Measurements from ENCODE around the gene BPIFB2. TPM values are rescaled to one million over a fixed set of nuclear protein-coding genes. Genes with fewer than 3 reads are reported as not detected.

BPIFB2 gene
- total and polyA plus RNA-seq, 10 of the 15 experiments (the other 5 are each of a cell fraction or from before 2014, with no cell fraction given) = not detected

DNA sequence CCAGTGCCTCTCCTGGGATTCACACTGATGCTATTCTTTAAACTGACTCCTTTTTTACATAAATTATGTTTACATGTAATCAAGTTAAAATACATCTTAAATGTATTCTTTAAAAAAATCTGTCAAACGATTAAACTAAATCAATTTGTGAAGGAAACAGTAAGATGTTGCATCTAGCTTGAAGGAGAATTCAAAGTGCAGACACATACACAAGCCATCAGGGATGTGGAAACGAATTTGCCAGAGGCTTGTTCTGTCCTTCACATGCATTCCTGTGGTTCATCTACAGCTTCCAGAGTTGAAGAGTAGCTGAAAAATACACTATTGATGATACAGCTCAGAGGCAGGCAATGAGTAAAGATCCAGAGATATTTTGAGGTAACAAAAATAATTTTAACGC, 38.9 kb downstream of the BPIFB2 start:
- no peaks in the 10 kb centered on the region for H3K36me3 ChIP-seq (ENCODE audit: control insufficient read depth in 2 of 2, insufficient read depth in 2 of 2, low read length in 1 of 2)
- H3K79me2 ChIP-seq (ENCODE audit: control insufficient read depth, insufficient read depth, low read length) = no peaks in the 10 kb centered on the region
- ChIA-PET RAD21 (ENCODE audit: unreplicated experiment) (no interaction called here), SMC1A (ENCODE audit: uncharacterized antibody, unreplicated experiment) (no interaction called here), CTCF (no interaction called here), POLR2A (no interaction called here)
- no peak overlapping the region for H3K4me2 ChIP-seq (ENCODE audit: control insufficient read depth, insufficient read depth)
- H4K20me1 ChIP-seq (ENCODE audit: control insufficient read depth, insufficient read depth) = no peaks in the 10 kb centered on the region
- no TSS peak for BruUV-seq (replicated peaks)
- ATAC-seq (no peak), DNase-seq (ENCODE audit: low read depth, low spot score) (no peak), FAIRE-seq (no peak)
- H3K4me3 ChIP-seq = no peak overlapping the region
- WGBS (ENCODE audit: insufficient coverage, insufficient replicate concordance, low lambda C conversion rate, missing lambda C conversion rate) = 27% methylated on average over 3 of the region's 3 CpGs
- in situ Hi-C loops (cut with MboI) = no loop called here
- H3K4me1 ChIP-seq (ENCODE audit: control insufficient read depth, insufficient read depth, low read length) = no peaks in the 10 kb centered on the region
- TF ChIP-seq ZNF622 (IDR thresholded peaks at IDR 0.05) (no peak), ASH2L (IDR thresholded peaks at IDR 0.05; ENCODE audit: borderline replicate concordance, low read depth) (no peak), BHLHE40 (IDR thresholded peaks at IDR 0.05; ENCODE audit: borderline replicate concordance in 1 of 2, low read depth in 2 of 2, low read length in 1 of 2) (no peak), YY1 (IDR thresholded peaks at IDR 0.05; ENCODE audit: low read depth, low read length) (no peak), IKZF2 (IDR thresholded peaks at IDR 0.05) (no peak), CBFB (IDR thresholded peaks at IDR 0.05; ENCODE audit: low read depth) (no peak), SIX5 (IDR thresholded peaks at IDR 0.05; ENCODE audit: low read depth, low read length, severe bottlenecking) (no peak), SREBF2 (IDR thresholded peaks at IDR 0.05; ENCODE audit: low read length) (no peak), NR2C2 (IDR thresholded peaks at IDR 0.05; ENCODE audit: borderline replicate concordance, control insufficient read depth, insufficient read length, low read depth) (no peak), SP1 (IDR thresholded peaks at IDR 0.05; ENCODE audit: low read depth, low read length) (no peak), SIN3A (IDR thresholded peaks at IDR 0.05; ENCODE audit: low read depth, low read length) (no peak), IKZF1 (conservative IDR thresholded peaks at IDR 0.05) (no peak)
- TF ChIP-seq, protein P1, sequence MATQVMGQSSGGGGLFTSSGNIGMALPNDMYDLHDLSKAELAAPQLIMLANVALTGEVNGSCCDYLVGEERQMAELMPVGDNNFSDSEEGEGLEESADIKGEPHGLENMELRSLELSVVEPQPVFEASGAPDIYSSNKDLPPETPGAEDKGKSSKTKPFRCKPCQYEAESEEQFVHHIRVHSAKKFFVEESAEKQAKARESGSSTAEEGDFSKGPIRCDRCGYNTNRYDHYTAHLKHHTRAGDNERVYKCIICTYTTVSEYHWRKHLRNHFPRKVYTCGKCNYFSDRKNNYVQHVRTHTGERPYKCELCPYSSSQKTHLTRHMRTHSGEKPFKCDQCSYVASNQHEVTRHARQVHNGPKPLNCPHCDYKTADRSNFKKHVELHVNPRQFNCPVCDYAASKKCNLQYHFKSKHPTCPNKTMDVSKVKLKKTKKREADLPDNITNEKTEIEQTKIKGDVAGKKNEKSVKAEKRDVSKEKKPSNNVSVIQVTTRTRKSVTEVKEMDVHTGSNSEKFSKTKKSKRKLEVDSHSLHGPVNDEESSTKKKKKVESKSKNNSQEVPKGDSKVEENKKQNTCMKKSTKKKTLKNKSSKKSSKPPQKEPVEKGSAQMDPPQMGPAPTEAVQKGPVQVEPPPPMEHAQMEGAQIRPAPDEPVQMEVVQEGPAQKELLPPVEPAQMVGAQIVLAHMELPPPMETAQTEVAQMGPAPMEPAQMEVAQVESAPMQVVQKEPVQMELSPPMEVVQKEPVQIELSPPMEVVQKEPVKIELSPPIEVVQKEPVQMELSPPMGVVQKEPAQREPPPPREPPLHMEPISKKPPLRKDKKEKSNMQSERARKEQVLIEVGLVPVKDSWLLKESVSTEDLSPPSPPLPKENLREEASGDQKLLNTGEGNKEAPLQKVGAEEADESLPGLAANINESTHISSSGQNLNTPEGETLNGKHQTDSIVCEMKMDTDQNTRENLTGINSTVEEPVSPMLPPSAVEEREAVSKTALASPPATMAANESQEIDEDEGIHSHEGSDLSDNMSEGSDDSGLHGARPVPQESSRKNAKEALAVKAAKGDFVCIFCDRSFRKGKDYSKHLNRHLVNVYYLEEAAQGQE (IDR thresholded peaks at IDR 0.05; ENCODE audit: low read depth, low read length) = no peak
- TF ChIP-seq, protein P2, sequence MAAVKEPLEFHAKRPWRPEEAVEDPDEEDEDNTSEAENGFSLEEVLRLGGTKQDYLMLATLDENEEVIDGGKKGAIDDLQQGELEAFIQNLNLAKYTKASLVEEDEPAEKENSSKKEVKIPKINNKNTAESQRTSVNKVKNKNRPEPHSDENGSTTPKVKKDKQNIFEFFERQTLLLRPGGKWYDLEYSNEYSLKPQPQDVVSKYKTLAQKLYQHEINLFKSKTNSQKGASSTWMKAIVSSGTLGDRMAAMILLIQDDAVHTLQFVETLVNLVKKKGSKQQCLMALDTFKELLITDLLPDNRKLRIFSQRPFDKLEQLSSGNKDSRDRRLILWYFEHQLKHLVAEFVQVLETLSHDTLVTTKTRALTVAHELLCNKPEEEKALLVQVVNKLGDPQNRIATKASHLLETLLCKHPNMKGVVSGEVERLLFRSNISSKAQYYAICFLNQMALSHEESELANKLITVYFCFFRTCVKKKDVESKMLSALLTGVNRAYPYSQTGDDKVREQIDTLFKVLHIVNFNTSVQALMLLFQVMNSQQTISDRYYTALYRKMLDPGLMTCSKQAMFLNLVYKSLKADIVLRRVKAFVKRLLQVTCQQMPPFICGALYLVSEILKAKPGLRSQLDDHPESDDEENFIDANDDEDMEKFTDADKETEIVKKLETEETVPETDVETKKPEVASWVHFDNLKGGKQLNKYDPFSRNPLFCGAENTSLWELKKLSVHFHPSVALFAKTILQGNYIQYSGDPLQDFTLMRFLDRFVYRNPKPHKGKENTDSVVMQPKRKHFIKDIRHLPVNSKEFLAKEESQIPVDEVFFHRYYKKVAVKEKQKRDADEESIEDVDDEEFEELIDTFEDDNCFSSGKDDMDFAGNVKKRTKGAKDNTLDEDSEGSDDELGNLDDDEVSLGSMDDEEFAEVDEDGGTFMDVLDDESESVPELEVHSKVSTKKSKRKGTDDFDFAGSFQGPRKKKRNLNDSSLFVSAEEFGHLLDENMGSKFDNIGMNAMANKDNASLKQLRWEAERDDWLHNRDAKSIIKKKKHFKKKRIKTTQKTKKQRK (IDR thresholded peaks at IDR 0.05; ENCODE audit: low read depth, low read length) = no peak
- TF ChIP-seq, protein P3, sequence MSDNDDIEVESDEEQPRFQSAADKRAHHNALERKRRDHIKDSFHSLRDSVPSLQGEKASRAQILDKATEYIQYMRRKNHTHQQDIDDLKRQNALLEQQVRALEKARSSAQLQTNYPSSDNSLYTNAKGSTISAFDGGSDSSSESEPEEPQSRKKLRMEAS (IDR thresholded peaks at IDR 0.05; ENCODE audit: low read depth, low read length) = no peak
- H2AFZ ChIP-seq (ENCODE audit: control insufficient read depth, low read depth, low read length) = no peak overlapping the region
- no peak overlapping the region for H3K9ac ChIP-seq (ENCODE audit: control insufficient read depth, insufficient read depth, low read length)
- H3K9me3 ChIP-seq (replicated peaks; ENCODE audit: control insufficient read depth, insufficient read depth, low read length) = no peaks in the 10 kb centered on the region; the same call in 2 of the 3 replicates
- H3K27ac ChIP-seq (ENCODE audit: control insufficient read depth, insufficient read depth) = no peak overlapping the region
- no peaks in the 10 kb centered on the region for H3K27me3 ChIP-seq (replicated peaks in 1 of 2; ENCODE audit: control insufficient read depth in 2 of 2, insufficient read depth in 2 of 2, low read length in 1 of 2)
- intact Hi-C loops (cut with micrococcal nuclease; ENCODE audit: unreplicated experiment) = no loop called here

Measured in GM12878 (cell line).